HG02885 (cell line): ENCODE data around the gene CRYGN.

ENCODE experiments used
- ATAC-seq: cut with Tn5 transposase; IDR thresholded peaks from one replicate; pipeline ENCODE4 v1.9.1; 2021; ENCODE audit warnings: mild to moderate bottlenecking; ENCODE audit not compliant: unreplicated experiment, poor library complexity

Gene CRYGN

GRCh38 chr7:151383638-151384351, 56.1 kb downstream of the CRYGN start:
- ATAC-seq = no peak

GRCh38 chr7:151382079-151382885, 57.7 kb downstream of the CRYGN start:
- ATAC-seq = no peak

DNA sequence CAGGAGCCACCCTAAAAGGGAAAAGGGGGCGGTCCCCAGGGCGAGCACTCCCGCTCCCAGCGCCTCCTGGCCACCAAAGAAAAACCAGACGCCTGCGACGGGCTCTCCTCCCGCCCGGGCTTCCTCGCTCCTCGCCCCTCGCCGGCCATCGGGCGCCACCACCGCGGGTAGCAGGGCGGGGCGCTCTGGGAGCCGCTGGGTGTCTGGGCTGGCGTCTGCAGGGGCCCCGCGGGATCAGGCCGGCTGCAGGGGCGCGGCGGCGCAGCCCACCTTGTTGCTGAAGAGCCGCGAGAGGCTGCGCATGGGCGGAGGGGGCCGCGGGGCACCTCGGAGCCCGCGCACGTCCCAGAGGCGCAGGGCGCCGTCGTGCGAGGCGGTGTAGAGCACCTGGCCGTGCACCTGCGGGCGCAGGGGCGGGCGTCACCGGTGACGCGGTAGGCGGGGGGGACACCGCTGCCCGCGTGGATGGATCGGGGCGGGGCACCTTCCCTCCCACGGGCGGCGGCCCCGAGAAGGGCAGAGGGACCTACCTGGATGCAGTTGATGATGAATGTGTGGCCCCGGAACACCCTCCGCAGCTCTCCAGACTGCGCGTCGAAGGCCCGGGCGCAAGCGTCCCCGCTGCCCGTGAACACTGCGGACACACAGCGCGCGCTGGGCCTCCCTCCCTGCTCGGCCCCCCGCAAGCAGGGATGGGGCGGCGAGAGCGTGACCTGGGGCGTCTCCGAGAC, 58.4 kb downstream of the CRYGN start:
- ATAC-seq = no peak

DNA sequence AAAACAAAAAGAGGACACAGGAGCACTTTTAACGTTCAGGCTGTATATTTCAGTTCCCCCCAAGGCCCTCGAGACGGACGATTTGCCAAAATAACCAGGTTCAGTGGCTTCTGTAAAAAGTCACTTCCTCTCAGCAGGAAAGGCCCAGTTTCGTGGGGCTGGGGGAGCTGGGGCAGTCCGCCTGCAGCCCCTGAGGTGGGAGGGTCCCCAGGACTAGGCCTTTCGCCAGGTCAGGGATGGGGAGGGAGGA, 58.9 kb downstream of the CRYGN start:
- no peak for ATAC-seq

- ATAC-seq = no peak
These were observed 59.5 kb downstream of the CRYGN start for GRCh38 chr7:151380199-151381097.

GRCh38 chr7:151379534-151380198, 60.3 kb downstream of the CRYGN start:
- ATAC-seq = no peak

- no peak for ATAC-seq
These were observed 60.8 kb downstream of the CRYGN start for GRCh38 chr7:151379193-151379520.
